Stimulated activated naive CD4-positive, alpha-beta T cell (primary cell): Measurements from ENCODE around the gene TCERG1.
"Not testable (repeated sequence)": the region's sequence is repeated elsewhere in the genome, so short reads cannot be mapped to it uniquely, and the experiment has no call there.

Experiments
- DNase-seq, 6 experiments: peaks; one replicate each; lab custom pipeline; 2025; lab: John Stamatoyannopoulos, UW

TCERG1 gene

DNA sequence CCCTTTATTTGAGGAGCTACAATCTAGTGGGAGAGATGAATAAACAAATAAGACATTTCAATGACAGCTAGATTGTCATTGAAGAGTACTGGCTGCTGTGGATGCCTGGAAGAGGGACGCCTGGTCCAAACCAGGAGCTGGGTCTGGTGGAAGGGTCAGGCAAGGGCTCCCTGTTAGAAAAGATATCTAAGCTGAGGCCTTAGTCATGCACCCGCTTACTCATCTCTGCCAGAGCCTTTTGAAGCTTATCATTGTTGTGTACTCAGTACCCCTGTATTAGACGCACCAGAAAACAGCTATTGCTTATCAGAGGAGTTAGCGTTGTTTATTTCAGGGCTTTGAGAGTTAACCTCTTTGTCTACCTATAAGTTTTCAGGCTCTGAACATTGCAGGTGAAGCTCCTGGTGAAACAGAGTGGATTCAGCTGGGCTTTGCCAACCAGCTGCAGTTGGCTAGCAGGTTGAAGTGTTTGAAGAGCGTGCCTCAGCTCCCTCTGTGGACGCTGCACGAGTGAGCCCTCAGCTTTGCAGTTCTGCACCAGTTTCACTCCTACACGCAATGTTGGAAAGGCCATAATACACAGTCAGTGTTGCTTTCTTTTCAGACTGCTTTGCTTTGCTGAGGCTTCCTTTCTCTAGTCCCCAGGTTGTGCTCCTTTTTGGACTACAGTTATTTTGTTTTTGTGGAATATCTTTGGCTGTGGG is 74.4 kb downstream of the TCERG1 start:
- no peak for DNase-seq

DNA sequence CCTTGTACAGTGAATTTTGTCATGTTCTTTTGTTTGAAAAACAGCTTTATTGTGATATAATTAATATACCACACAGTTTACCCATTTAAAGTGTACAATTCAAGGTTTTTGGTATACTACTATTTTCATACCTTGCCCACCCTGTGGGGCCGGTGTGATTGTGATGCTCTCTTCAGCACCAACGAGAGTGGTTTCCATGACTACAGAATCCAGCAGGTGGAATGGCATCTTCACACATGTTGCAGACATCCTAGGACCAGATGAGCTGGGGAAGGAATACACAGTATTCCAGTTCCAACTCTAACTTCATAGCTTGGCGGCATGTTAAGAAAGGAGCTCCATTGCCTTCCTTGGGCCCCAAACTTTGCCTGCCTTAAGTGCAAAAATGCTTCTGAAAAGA is 76.6 kb downstream of the TCERG1 start:
- DNase-seq = no peak

DNA sequence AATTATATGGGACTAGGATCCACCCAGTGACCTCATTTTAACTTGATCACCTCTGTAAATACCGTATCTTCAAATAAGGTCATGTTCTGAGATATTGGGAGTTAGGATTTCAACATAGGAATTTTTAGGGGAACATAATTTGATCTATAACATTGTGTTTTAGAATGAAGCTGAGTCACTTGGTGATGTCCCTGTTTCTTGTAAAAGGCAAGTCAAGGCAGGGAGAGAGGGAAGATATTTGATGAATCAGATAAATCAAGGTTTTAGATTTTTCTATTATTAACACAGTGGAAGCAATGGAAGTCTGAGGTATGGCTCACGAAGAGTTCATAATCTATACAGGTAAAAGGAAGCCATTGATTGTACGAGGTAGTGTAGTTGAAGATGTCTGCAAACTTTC is 80.7 kb downstream of the TCERG1 start:
- no peak for DNase-seq

DNA sequence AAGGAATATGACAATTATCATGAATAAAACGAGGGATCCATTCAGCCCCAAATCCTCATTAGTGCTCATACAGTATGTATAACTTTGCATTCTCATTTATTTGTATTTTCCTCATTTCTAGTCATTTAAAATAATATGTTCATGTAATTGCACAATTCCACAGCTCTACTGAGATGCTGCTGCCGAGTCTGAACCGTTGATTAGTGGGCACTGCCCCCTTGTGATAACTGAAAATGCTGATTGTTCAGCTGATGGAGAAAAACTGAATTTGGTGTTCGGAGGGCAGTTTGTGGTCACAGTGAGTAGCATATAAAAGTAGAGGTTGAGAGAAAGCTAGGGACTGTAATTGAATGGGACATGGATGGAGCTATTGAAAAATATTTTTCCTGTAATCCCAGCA is 81.1 kb downstream of the TCERG1 start:
- no peak for DNase-seq

DNA sequence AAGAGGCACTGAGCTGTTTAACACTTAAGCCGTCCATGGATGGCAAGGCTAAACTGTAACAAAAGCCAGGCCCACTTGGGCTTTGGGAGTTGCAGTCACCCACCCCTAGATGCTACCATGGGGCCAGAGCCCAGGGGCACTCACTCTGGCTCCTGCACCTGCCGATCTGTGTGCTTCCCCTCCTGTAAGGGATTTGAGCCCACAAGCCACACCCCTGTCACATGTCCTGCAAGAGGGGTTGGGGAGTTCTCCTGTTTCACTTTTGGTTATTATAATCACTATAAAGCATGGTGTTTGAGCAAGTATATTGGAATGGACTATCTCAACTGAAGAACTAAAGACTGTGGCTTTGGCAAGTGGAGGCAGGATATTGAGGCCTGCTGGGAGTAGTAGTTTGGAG is 82.9 kb downstream of the TCERG1 start:
- no peak for DNase-seq

DNA sequence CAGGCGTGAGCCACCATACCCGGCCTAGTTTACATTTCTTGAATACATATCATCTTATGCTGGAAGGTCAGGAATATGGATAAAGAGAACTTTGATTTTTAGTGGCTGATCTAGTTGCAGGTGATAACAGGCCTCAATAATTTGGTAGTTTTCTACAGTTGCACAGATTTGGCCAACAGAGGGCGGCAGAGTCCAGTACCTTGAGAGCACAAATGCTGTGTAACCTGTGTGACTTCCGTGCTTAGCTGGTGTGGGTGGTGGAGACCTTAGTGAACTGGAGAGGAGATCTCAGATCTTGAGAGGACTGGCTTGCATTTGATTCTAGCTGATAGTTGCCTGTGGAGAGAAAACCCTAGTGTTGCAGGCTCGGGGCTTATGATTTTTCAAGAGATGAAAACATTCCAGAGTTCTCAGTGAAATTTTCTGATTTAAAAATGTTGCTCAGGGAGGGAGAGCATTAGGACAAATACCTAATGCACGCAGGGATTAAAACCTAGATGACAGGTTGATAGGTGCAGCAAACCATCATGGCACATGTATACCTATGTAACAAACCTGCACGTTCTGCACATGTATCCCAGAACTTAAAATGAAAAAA is 86.2 kb downstream of the TCERG1 start:
- peak; percentile 17 to 64 (median 50) for DNase-seq

DNA sequence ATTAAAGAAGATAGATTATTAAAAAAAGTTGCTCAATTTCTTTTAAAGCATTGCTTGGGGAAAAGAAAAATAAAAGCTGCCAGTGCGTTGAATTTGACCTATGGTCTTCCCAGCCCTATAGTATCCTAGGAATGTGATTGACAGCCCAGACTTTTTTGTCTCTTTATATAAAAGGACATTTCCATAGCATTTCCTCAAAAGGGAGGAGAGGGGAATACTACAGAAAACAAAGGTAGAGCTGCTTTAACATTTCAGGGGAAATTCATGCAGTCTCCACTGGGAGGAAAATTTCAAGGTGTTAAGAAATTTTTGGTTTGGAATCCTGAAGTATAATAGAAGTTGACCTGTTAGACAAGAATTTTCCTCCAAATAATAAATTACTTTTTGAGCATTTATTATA is 86.7 kb downstream of the TCERG1 start:
- no peak for DNase-seq

DNA sequence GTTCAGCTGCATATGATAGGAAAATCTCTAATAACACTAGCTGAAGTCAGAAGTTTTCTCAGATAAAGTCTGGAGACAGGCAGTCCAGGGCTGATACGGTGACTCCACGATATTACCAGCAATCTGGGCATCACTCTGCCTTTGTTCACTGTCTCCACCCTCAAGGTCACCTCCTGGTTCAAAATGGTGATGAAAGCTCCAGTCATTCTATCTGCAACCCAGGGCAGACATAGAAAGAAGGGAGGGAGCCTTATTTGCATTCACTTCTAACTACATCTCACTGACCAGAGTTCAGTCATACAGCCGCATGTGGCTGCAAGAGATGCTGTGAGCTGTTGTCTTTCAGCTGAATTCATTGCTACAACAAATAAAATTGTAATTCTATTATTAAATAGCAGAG is 91.3 kb downstream of the TCERG1 start:
- no peak for DNase-seq

DNA sequence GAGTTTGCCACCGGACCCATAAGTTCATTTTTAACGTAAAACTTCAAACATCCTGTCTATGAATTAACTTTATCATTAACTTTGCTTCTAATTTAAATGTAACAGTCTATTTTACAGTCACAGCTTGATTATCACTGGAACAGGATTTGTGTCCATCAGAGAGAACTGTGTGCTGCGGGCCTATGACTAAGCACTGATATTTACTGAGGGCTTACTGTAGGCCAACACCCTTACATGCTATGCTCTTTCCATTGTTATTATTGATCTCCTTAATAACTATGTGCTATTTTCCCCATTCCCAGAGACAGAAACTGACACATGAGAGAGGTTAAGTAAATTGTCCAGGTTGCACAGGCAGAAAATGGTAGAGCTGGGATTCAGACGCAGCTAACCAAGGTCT is 92.8 kb downstream of the TCERG1 start:
- no peak for DNase-seq

DNA sequence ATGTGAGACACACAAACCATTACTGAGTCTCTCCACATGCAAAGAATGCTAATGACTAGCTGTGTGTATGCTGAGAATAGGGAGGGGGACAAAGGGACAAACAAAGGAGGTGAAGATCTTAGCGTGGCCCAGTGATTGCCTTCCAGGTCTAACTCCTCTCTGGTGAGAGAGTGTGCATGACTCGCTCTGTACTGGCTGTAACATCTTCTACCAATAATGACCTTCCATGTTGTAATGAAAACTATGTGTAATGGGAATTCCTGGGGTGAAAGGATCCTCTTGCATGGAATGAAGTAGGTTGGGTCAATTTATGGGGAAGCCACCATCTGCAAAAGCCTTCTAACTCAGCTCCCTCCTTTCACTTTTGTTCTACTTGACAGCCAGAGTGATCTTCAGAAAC is 93.3 kb downstream of the TCERG1 start:
- DNase-seq = no peak

DNA sequence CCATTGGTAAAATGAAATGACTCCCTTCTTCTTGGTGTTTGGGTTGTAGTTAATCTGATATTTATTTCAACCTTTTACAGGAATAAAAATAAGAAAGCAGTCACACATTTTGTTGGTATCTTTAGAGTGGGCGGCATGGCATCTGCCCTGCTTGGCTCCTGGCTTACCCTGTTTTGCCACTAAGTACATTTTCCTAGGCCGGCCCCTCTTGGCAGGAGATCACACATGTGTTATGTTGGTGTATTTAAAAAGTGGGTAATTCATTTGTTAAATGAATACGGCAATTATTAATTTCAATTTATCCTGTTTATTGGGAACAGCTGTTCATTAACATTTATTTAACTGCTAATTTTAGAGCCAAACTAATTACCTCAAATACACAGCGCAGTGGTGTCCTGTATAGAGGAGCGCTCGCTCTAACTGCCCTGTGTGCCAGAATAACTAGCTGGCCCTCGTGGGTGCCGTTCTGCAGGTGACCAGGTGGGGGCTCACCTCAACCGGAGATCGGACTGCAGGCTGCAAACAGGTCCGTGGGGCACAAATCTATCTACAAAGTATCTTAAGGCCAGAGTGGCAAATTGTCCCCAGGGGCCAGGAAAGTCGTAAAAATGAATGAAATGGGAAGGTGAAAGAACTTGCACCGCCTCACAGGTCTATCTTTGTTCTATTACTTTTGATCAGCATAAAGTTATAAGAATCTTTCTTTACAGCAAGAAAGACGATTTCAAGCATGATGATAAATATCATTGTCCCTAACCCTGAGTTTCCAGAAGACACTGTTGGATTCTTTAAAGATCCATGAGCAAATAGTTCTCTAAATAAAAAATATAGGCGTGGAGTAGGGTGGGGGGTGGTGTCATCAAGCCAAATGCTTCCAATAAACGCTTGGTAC is 95.1 kb downstream of the TCERG1 start:
- peak; percentile 16 to 61 (median 40) for DNase-seq

DNA sequence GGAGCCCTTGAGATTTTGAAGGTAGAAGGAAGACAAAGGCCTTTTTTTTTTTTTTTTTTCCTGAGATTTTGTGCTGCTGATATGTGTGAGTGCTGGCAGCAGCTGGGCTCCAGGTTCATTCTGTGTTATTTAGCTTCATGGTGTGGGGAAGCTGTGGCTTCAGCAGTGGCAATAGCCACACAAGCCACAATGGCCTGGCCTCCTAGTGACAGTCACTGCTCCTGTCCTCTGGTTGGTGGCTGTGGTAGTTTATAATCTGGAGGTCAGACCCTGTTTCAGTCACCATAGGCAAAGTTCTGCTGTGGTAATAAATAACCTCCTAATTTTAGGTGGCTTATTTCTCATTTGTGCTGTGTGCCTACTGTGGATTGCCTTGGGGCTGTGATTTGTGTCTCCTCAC is 97.1 kb downstream of the TCERG1 start:
- DNase-seq = no peak

DNA sequence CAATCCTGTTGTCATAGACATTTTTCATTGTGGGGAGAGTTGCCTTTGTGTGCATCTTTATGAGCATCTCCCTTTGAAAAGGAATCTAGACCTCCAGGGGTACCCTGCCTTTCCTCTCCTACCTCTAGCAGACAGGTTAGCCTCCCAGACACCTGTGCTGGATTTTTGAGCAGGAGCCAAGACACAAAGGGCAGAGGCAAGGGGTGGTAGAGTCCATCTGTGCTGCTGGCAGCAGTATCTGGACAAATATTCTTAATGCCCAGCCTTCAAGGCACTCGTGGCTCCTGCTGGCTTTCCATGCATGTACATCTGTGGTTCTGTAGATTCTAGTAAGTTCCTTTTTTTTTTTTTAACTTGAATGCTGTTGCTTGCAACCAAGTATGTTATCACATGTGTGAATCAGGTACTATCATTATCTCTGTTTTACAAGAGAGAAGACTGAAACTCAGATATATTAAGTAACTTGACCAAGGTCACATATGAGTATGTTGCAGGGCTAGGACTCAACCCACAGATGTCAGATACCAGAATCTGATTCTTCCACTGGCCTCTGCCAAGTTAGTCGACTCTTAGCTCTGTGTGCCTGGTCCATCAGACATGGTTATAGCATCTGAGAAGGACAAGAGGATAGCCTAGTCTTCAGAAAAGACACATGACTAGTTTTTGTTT is 101.8 kb downstream of the TCERG1 start:
- no peak for DNase-seq

DNA sequence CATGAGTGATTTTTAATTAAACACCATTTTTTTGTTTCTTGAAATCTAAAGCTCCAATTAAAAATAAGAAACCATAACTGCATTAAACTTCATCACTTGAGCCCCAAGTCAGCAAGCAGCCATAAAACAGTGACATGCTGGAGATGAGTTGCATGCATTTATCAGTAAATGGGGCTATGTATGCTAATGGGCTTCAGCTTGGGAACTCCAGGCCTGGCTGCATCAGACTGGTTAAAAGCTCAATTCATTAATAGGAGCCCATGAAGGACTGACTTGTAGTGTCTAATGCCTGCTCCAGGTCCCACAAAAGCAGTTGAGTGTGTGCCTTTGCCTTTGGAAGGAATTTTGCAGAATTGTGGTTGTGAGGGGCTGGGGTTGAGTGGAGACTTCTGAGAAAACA is 102.5 kb downstream of the TCERG1 start:
- DNase-seq = no peak

DNA sequence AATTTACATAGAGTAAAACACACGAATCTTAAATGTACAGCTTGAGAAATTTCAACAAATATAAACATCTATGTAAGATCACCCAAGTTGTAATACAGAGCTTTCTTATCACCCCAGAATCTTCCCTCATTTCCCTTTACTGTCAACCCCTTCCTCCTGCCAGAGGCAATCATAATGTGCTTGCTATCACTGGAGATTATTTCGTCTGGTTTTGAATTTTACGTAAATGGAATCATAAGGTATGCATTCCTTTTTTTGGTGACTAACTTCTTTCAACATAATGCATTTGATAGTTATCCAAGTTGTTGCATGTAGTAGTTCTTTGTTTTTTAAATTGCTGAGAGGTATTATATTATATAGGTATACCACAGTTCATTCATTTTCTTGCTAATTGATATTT is 106.3 kb downstream of the TCERG1 start:
- no peak for DNase-seq

DNA sequence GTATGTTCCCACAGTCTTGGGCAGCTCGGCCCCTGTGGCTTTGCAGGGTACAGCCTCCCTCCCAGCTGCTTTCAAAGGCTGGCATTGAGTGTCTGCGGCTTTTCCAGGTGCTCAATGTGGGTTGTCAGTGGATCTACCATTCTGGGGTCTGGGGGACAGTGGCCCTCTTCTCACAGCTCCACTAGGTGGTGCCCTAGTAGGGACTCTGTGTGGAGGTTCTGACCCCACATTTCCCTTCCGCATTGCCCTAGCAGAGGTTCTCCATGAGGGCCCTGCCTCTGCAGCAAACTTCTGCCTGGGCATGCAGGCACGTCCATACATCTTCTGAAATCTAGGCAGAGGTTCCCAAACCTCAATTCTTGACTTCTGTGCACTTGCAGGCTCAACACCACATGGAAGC is 109.8 kb downstream of the TCERG1 start:
- DNase-seq = not testable (repeated sequence)

DNA sequence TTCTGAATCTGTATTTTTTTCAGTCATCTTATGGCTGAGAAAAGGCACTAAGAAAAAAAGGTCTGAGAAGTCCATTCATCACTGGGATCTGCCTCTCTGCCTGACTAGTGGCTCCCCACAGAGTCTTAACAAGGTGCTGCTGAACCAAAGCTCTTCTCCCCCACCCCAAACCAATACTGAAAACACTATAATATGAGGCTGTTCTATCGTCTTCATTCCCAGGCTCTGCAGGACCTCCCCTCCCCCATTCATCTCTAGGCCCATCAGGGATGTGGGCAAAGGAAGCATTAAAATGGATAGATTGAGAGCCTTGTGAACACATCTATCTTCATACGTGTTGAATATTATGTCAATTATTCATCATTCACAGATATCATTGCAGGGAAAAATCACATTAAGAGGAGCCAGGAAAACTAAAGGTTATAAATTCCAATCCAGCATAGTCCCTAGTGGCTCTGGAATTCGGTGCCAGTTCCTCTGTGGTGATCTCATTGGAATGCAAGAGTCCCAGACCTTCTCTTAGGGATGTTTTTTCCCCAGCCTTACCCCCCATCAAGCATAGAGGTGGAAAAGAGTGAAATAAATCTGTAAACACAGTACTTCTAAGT is 113.2 kb downstream of the TCERG1 start:
- no peak for DNase-seq
